ENCODE measurements around the gene CCL3.

DNA sequence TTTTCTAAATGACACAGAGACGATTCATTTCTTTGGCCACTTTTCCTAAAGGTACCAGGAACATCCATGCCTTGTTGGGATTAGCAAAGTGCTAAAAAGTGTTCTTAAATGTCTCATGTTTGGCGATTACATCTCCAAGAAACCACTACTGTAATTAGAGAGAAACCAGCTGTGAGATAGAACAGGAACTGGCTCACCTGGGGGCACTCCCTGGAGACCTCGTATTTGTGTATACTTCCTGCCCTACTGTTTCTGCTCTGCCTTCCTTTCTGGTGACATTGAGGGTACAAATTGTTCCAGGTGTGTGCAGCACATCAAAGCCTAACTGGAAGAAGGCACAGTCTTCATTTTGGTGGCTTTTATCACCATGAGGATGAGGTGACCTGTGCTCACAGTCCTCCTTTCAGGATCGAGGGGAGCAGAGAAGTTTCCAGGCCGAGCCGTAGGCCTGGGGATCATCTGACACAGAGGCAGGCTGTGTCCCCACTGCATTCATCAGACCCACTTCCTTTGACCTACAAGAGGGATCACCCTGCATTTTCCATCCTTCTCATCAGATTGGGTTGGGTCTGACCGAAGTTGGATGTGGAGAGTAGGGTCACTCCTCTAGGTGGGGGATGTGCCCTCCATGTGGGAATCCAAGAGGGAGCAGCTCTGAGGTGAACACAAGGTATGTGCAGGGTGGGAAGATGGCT lies 37.4 kb upstream of the CCL3 start:
- TF ChIP-seq TAF1 (IDR thresholded peaks at IDR 0.05; ENCODE audit: low read depth), result no peak
- no peak for TF ChIP-seq EZH2 (IDR thresholded peaks at IDR 0.05; ENCODE audit: borderline replicate concordance, insufficient read depth, low read length, poor library complexity, severe bottlenecking)
- TF ChIP-seq, protein P1, sequence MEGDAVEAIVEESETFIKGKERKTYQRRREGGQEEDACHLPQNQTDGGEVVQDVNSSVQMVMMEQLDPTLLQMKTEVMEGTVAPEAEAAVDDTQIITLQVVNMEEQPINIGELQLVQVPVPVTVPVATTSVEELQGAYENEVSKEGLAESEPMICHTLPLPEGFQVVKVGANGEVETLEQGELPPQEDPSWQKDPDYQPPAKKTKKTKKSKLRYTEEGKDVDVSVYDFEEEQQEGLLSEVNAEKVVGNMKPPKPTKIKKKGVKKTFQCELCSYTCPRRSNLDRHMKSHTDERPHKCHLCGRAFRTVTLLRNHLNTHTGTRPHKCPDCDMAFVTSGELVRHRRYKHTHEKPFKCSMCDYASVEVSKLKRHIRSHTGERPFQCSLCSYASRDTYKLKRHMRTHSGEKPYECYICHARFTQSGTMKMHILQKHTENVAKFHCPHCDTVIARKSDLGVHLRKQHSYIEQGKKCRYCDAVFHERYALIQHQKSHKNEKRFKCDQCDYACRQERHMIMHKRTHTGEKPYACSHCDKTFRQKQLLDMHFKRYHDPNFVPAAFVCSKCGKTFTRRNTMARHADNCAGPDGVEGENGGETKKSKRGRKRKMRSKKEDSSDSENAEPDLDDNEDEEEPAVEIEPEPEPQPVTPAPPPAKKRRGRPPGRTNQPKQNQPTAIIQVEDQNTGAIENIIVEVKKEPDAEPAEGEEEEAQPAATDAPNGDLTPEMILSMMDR (IDR thresholded peaks at IDR 0.05; ENCODE audit: poor library complexity, severe bottlenecking), result no peak
- no peak for TF ChIP-seq EP300 (conservative IDR thresholded peaks at IDR 0.05; ENCODE audit: poor library complexity, severe bottlenecking)
- TF ChIP-seq, protein P2, sequence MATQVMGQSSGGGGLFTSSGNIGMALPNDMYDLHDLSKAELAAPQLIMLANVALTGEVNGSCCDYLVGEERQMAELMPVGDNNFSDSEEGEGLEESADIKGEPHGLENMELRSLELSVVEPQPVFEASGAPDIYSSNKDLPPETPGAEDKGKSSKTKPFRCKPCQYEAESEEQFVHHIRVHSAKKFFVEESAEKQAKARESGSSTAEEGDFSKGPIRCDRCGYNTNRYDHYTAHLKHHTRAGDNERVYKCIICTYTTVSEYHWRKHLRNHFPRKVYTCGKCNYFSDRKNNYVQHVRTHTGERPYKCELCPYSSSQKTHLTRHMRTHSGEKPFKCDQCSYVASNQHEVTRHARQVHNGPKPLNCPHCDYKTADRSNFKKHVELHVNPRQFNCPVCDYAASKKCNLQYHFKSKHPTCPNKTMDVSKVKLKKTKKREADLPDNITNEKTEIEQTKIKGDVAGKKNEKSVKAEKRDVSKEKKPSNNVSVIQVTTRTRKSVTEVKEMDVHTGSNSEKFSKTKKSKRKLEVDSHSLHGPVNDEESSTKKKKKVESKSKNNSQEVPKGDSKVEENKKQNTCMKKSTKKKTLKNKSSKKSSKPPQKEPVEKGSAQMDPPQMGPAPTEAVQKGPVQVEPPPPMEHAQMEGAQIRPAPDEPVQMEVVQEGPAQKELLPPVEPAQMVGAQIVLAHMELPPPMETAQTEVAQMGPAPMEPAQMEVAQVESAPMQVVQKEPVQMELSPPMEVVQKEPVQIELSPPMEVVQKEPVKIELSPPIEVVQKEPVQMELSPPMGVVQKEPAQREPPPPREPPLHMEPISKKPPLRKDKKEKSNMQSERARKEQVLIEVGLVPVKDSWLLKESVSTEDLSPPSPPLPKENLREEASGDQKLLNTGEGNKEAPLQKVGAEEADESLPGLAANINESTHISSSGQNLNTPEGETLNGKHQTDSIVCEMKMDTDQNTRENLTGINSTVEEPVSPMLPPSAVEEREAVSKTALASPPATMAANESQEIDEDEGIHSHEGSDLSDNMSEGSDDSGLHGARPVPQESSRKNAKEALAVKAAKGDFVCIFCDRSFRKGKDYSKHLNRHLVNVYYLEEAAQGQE (IDR thresholded peaks at IDR 0.05; ENCODE audit: borderline replicate concordance), result no peak
- no peak for TF ChIP-seq POLR2AphosphoS5 (IDR thresholded peaks at IDR 0.05)

All from neural cell (in vitro differentiated cells).